Activated CD4-positive, alpha-beta memory T cell treated with anti-CD3 and anti-CD28 coated beads for 36 hours (primary cell): ENCODE measurements around the gene EFEMP1. TPM values are rescaled to one million over a fixed set of nuclear protein-coding genes. Genes with fewer than 3 reads are reported as not detected.
"Not testable (repeated sequence)": the region's sequence is repeated elsewhere in the genome, so short reads cannot be mapped to it uniquely, and the experiment has no call there.

ENCODE experiments used
- CTCF ChIA-PET: fragments of 350-600 bp; sonication (Branson Sonifier 250); formaldehyde crosslinking; loops from one replicate; lab custom pipeline; 2021; ENCODE audit warnings: antibody characterized with exemption, inconsistent platforms; lab: Charles Lee
- POLR2A ChIA-PET: fragments of 350-600 bp; sonication (Branson Sonifier 250); formaldehyde crosslinking; loops from one replicate; lab custom pipeline; 2021; ENCODE audit warnings: antibody characterized with exemption; lab: Charles Lee
- DNase-seq: peaks from one replicate; pipeline ENCODE4 v3.0.0-alpha.2; 2020
- H3K27ac Mint-ChIP-seq: one replicate; pipeline ENCODE4 v1.8.0; 2021; ENCODE audit warnings: mixed read lengths
- H3K27me3 Mint-ChIP-seq: one replicate; pipeline ENCODE4 v1.8.0; 2021; ENCODE audit warnings: mixed read lengths
- H3K36me3 Mint-ChIP-seq: one replicate; pipeline ENCODE4 v1.8.0; 2021; ENCODE audit warnings: mixed read lengths
- H3K4me1 Mint-ChIP-seq: one replicate; pipeline ENCODE4 v1.8.0; 2021; ENCODE audit warnings: low read depth, mixed read lengths
- H3K4me3 Mint-ChIP-seq: one replicate; pipeline ENCODE4 v1.8.0; 2021; ENCODE audit warnings: mild to moderate bottlenecking, mixed read lengths
- H3K9me3 Mint-ChIP-seq: one replicate; pipeline ENCODE4 v1.8.0; 2021; ENCODE audit warnings: mixed read lengths
- intact Hi-C: fragments of 100-400 bp; cut with micrococcal nuclease; formaldehyde crosslinking; loops from one replicate; pipeline ENCODE4 v1.15.1; 2023
- total RNA-seq, 2 experiments: library from RNA; stranded (reverse); gene quantifications; one replicate each; pipeline ENCODE4 v1.2.3, GENCODE V29; 2021

Gene EFEMP1
- total RNA-seq, 2 experiments from 2014 or later: not detected

- intact Hi-C loops: no loop called here
- H3K36me3 Mint-ChIP-seq: no peaks in the 10 kb centered on the region
- ChIA-PET POLR2A (no interaction called here), CTCF (no interaction called here)
- H3K9me3 Mint-ChIP-seq: no peaks in the 10 kb centered on the region
- peaks cover 2% of the 10 kb centered on the region for H3K27me3 Mint-ChIP-seq
- no peak overlapping the region for H3K27ac Mint-ChIP-seq
- no peak for DNase-seq
- H3K4me1 Mint-ChIP-seq: no peaks in the 10 kb centered on the region
- no peak overlapping the region for H3K4me3 Mint-ChIP-seq
These were observed 77.2 kb downstream of the EFEMP1 start for GRCh38 chr2:55846426-55846825.

GRCh38 chr2:55844986-55845385 is 78.6 kb downstream of the EFEMP1 start:
- Mint-ChIP-seq H3K4me3 (no peak overlapping the region), H3K27me3 (peaks cover 2% of the 10 kb centered on the region), H3K9me3 (no peaks in the 10 kb centered on the region), H3K27ac (no peak overlapping the region), H3K36me3 (no peaks in the 10 kb centered on the region), H3K4me1 (no peaks in the 10 kb centered on the region)
- intact Hi-C loops: no loop called here
- CTCF ChIA-PET: no interaction called here
- POLR2A ChIA-PET: no interaction called here
- DNase-seq: no peak

GRCh38 chr2:55843994-55844345 is 79.6 kb downstream of the EFEMP1 start:
- Mint-ChIP-seq H3K9me3 (no peaks in the 10 kb centered on the region), H3K36me3 (no peaks in the 10 kb centered on the region), H3K27ac (no peak overlapping the region), H3K4me3 (no peak overlapping the region), H3K4me1 (no peaks in the 10 kb centered on the region), H3K27me3 (peaks cover 2% of the 10 kb centered on the region)
- CTCF ChIA-PET: no interaction called here
- no peak for DNase-seq
- intact Hi-C loops: no loop called here
- POLR2A ChIA-PET: no interaction called here

- no peak for DNase-seq
- POLR2A ChIA-PET: no interaction called here
- intact Hi-C loops: no loop called here
- H3K4me3 Mint-ChIP-seq: no peak overlapping the region
- H3K27me3 Mint-ChIP-seq: peaks cover 2% of the 10 kb centered on the region
- CTCF ChIA-PET: no interaction called here
- H3K27ac Mint-ChIP-seq: no peak overlapping the region
- no peaks in the 10 kb centered on the region for H3K9me3 Mint-ChIP-seq
- no peaks in the 10 kb centered on the region for H3K4me1 Mint-ChIP-seq
- no peaks in the 10 kb centered on the region for H3K36me3 Mint-ChIP-seq
These were observed 80.2 kb downstream of the EFEMP1 start for GRCh38 chr2:55843096-55843993.

- Mint-ChIP-seq H3K4me3 (no peak overlapping the region), H3K9me3 (no peaks in the 10 kb centered on the region), H3K27me3 (peaks cover 2% of the 10 kb centered on the region), H3K4me1 (no peaks in the 10 kb centered on the region), H3K36me3 (no peaks in the 10 kb centered on the region), H3K27ac (no peak overlapping the region)
- intact Hi-C loops: no loop called here
- ChIA-PET CTCF (no interaction called here), POLR2A (no interaction called here)
- no peak for DNase-seq
These were observed 81.5 kb downstream of the EFEMP1 start for GRCh38 chr2:55842046-55842445.

- POLR2A ChIA-PET: no interaction called here
- H3K4me1 Mint-ChIP-seq: no peaks in the 10 kb centered on the region
- H3K36me3 Mint-ChIP-seq: no peaks in the 10 kb centered on the region
- no peaks in the 10 kb centered on the region for H3K27me3 Mint-ChIP-seq
- intact Hi-C loops: no loop called here
- CTCF ChIA-PET: no interaction called here
- no peak overlapping the region for H3K4me3 Mint-ChIP-seq
- no peaks in the 10 kb centered on the region for H3K9me3 Mint-ChIP-seq
- no peak for DNase-seq
- no peak overlapping the region for H3K27ac Mint-ChIP-seq
These were observed 83.1 kb downstream of the EFEMP1 start for GRCh38 chr2:55840460-55840859.

GRCh38 chr2:55839182-55839819 is 84.3 kb downstream of the EFEMP1 start:
- ChIA-PET CTCF (no interaction called here), POLR2A (no interaction called here)
- Mint-ChIP-seq H3K9me3 (no peaks in the 10 kb centered on the region), H3K27me3 (no peaks in the 10 kb centered on the region), H3K27ac (no peak overlapping the region), H3K4me3 (no peak overlapping the region), H3K36me3 (no peaks in the 10 kb centered on the region), H3K4me1 (no peaks in the 10 kb centered on the region)
- intact Hi-C loops: no loop called here
- DNase-seq: no peak

GRCh38 chr2:55838653-55839052 is 84.9 kb downstream of the EFEMP1 start:
- Mint-ChIP-seq H3K36me3 (no peaks in the 10 kb centered on the region), H3K9me3 (no peaks in the 10 kb centered on the region)
- CTCF ChIA-PET: no interaction called here

GRCh38 chr2:55838117-55838516 is 85.5 kb downstream of the EFEMP1 start:
- intact Hi-C loops, H3K4me3 Mint-ChIP-seq, H3K27ac Mint-ChIP-seq, DNase-seq, H3K36me3 Mint-ChIP-seq, CTCF ChIA-PET, H3K27me3 Mint-ChIP-seq, H3K4me1 Mint-ChIP-seq, POLR2A ChIA-PET, H3K9me3 Mint-ChIP-seq: not testable (repeated sequence)

More at GRCh38 chr2:55838653-55839052, 84.9 kb downstream of the EFEMP1 start:
- POLR2A ChIA-PET: no interaction called here
- no peaks in the 10 kb centered on the region for H3K4me1 Mint-ChIP-seq
- H3K27ac Mint-ChIP-seq: no peak overlapping the region
- H3K27me3 Mint-ChIP-seq: no peaks in the 10 kb centered on the region
- no peak for DNase-seq
- intact Hi-C loops: no loop called here
- no peak overlapping the region for H3K4me3 Mint-ChIP-seq

- H3K9me3 Mint-ChIP-seq: peaks cover 9% of the 10 kb centered on the region
- H3K36me3 Mint-ChIP-seq: no peaks in the 10 kb centered on the region
- H3K27me3 Mint-ChIP-seq: no peaks in the 10 kb centered on the region
- H3K4me1 Mint-ChIP-seq: no peaks in the 10 kb centered on the region
- no peak for DNase-seq
- H3K27ac Mint-ChIP-seq: no peak overlapping the region
- POLR2A ChIA-PET: no interaction called here
- intact Hi-C loops: no loop called here
- CTCF ChIA-PET: no interaction called here
- no peak overlapping the region for H3K4me3 Mint-ChIP-seq
These were observed 86.5 kb downstream of the EFEMP1 start for GRCh38 chr2:55837073-55837472.

- intact Hi-C loops, H3K4me1 Mint-ChIP-seq, CTCF ChIA-PET, H3K4me3 Mint-ChIP-seq, H3K27ac Mint-ChIP-seq, H3K36me3 Mint-ChIP-seq, DNase-seq, POLR2A ChIA-PET, H3K27me3 Mint-ChIP-seq: not testable (repeated sequence)
- H3K9me3 Mint-ChIP-seq: peaks cover 11% of the 10 kb centered on the region
These were observed 91.7 kb downstream of the EFEMP1 start for GRCh38 chr2:55831671-55832410.

GRCh38 chr2:55827855-55828254 is 95.7 kb downstream of the EFEMP1 start:
- Mint-ChIP-seq H3K4me3 (no peak overlapping the region), H3K4me1 (no peaks in the 10 kb centered on the region), H3K27me3 (no peaks in the 10 kb centered on the region), H3K36me3 (no peaks in the 10 kb centered on the region), H3K27ac (no peak overlapping the region), H3K9me3 (peaks cover 5% of the 10 kb centered on the region)
- POLR2A ChIA-PET: no interaction called here
- intact Hi-C loops: no loop called here
- DNase-seq: no peak
- CTCF ChIA-PET: no interaction called here
